ENCODE measurements around the gene ADGRG7.

- peak in 2 of 11 experiments; percentile 17 to 24 for TF ChIP-seq CTCF (IDR thresholded peaks at IDR 0.05 in 8 of 11, conservative IDR thresholded peaks at IDR 0.05 in 3 of 11)
- no peak for TF ChIP-seq POLR2A (IDR thresholded peaks at IDR 0.05)
- no peak for TF ChIP-seq POLR2AphosphoS5 (IDR thresholded peaks at IDR 0.05)
These were observed 127.9 kb downstream of the ADGRG7 start for GRCh38 chr3:100737334-100737733.

Data from spleen (tissue), 7 donors.